Activated T-cell treated with anti-CD3 and anti-CD28 coated beads, Interleukin-2, amount 50 U/mL, for 24 hours (primary cell): ENCODE data around the gene OR14I1.

Source experiments
- DNase-seq: peaks from one replicate; pipeline ENCODE4 v3.0.0-alpha.2; 2020
- H3K27ac Mint-ChIP-seq: 2 replicates; pipeline ENCODE4 v1.8.0; 2020; ENCODE audit warnings: mild to moderate bottlenecking, mixed read lengths
- H3K27me3 Mint-ChIP-seq: 2 replicates; pipeline ENCODE4 v1.8.0; 2020; ENCODE audit warnings: mixed read lengths
- H3K36me3 Mint-ChIP-seq: 2 replicates; pipeline ENCODE4 v1.8.0; 2020; ENCODE audit warnings: low read depth, mixed read lengths
- H3K4me1 Mint-ChIP-seq: 2 replicates; pipeline ENCODE4 v1.8.0; 2020; ENCODE audit warnings: low read depth, mixed read lengths
- H3K4me3 Mint-ChIP-seq: 2 replicates; pipeline ENCODE4 v1.8.0; 2020; ENCODE audit warnings: mild to moderate bottlenecking, moderate library complexity, mixed read lengths
- H3K9me3 Mint-ChIP-seq: 2 replicates; pipeline ENCODE4 v1.8.0; 2020; ENCODE audit warnings: mixed read lengths

The OR14I1 gene

DNA sequence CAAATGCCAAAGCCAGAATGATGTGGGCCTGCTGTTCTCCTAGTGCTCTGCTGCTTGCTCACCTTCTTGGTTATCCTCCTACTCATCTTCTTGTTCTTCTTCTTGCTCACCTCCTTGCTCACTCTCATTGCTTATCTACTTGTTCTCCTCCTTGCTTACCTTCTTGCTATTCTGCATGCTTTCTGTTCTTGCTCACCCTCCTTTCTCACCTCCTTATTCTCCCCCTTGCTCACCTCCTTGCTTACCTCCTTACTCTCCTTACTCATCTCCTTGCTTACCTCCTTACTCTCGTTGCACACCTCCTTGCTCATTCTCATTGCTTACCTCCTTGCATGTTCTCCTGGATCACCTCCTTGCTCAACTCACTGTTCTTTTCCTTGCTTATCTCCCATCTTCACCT lies at the start of gene OR14I1:
Gene OR14I1 (minus strand): TSS at position 53 of the 400 bp plus-strand sequence.
- peaks cover 7% of the 10 kb centered on the region for H3K27me3 Mint-ChIP-seq
- no peak for DNase-seq
- H3K36me3 Mint-ChIP-seq, result no peaks in the 10 kb centered on the region
- no peak within 1 kb of the TSS for H3K27ac Mint-ChIP-seq
- H3K4me1 Mint-ChIP-seq, result no peaks in the 10 kb centered on the region
- no peaks in the 10 kb centered on the region for H3K9me3 Mint-ChIP-seq
- H3K4me3 Mint-ChIP-seq, result no peak within 1 kb of the TSS

DNA sequence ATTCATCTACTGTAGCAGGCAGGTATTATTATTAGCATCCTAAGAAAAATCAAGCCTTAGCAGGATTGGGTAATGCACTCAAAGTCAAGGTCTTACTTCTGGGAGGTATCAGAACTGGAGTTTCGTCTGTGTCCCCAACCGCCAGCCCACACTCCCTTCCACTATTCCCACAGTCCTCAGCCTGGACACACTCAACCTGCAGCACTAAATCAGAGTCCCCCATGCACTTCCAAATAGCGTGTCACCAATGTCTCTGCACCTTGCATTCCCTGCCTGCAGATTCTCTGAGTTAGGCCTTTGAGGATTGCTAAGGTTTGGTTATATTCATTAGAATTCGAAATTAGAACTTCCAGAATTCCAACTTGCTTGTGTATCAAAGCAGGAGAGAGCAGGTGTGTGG lies 49.1 kb upstream of the OR14I1 start:
- H3K9me3 Mint-ChIP-seq, result no peaks in the 10 kb centered on the region
- H3K36me3 Mint-ChIP-seq, result no peaks in the 10 kb centered on the region
- no peaks in the 10 kb centered on the region for H3K27me3 Mint-ChIP-seq
- peaks cover 14% of the 10 kb centered on the region for H3K4me1 Mint-ChIP-seq
- DNase-seq, result no peak
- H3K4me3 Mint-ChIP-seq, result no peak overlapping the region
- no peak overlapping the region for H3K27ac Mint-ChIP-seq

DNA sequence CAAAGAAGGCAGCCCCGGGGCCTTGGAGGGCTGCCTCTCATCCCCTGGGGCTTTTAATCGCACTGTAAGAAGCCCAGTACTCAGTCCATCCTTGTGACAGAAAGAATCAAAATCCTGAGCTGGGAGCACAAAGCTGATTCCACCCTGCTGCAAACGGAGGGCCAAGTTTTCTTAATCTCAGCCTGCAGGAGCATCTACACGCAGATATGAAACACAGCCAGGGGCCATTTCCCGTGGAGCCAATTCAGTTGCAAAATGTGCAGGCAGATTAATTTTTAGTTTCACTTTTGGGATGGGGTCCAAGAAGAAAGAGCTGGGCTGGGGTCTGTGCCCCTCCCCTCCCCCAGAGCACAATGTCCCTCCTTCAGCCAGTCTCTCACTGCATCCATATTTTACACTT lies 48.6 kb upstream of the OR14I1 start:
- no peak overlapping the region for H3K27ac Mint-ChIP-seq
- peaks cover 14% of the 10 kb centered on the region for H3K4me1 Mint-ChIP-seq
- H3K9me3 Mint-ChIP-seq, result no peaks in the 10 kb centered on the region
- DNase-seq, result no peak
- H3K27me3 Mint-ChIP-seq, result no peaks in the 10 kb centered on the region
- no peaks in the 10 kb centered on the region for H3K36me3 Mint-ChIP-seq
- H3K4me3 Mint-ChIP-seq, result no peak overlapping the region

DNA sequence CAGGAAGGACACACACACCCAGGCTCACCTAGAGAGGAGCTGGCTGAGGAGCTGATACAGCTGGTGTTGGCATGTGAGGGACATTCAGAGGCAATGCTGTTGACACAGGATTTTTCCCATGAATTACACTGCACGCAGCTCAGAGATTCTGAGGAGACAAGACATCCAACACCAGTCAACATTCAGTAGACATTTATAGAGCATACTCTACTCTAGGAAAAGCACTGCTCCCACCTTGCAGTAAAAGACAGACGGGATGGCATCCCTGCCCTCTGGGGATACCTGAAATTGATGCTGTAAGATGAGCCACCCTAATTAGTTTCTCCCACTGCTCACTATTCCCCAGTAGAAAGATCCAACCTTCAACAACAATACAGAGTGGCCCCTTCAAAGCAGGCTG lies 47.9 kb upstream of the OR14I1 start:
- Mint-ChIP-seq H3K27ac (no peak overlapping the region), H3K4me1 (peaks cover 14% of the 10 kb centered on the region), H3K36me3 (no peaks in the 10 kb centered on the region), H3K9me3 (no peaks in the 10 kb centered on the region), H3K4me3 (no peak overlapping the region), H3K27me3 (no peaks in the 10 kb centered on the region)
- no peak for DNase-seq

DNA sequence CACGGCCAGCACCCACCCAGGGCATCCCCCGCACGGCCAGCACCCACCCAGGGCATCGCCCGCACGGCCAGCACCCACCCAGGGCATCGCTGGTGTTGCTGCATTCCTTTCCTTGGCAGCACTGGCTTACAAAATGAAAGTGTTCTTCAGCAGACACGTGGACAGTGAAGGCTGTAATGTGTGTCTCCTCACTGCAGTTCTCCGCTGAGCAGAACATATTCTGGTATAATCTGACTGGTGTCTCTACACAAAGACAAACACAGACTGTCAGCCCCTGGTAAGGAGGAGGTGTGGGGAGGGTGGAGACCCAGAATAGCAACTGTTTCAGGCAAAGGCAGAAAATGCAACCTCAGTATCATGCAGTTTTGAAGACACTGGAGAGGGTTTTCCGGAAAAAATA lies 45.6 kb upstream of the OR14I1 start:
- no peaks in the 10 kb centered on the region for H3K9me3 Mint-ChIP-seq
- H3K27ac Mint-ChIP-seq, result no peak overlapping the region
- DNase-seq, result no peak

DNA sequence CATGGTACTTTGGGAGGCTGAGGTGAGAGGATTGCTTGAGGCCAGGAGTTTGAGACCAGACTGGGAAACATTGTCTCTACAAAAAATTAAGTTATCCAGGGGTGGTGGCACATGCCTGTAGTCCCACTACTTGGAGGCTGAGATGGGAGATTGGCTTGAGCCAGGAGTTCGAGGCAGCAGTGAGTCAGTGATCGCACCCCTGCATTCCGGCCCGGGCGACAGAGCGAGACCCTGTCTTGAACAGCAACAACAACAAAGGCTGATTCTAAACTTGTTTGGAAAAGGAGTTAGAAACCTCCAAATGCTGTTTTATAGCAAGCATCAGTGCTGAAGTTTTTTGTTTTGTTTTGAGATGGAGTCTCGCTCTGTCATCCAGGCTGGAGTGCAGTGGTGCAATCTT lies 38.3 kb upstream of the OR14I1 start:
- no peaks in the 10 kb centered on the region for H3K4me1 Mint-ChIP-seq
- no peak overlapping the region for H3K27ac Mint-ChIP-seq
- H3K9me3 Mint-ChIP-seq, result no peaks in the 10 kb centered on the region
- DNase-seq, result no peak
- H3K4me3 Mint-ChIP-seq, result no peak overlapping the region
- no peaks in the 10 kb centered on the region for H3K36me3 Mint-ChIP-seq
- H3K27me3 Mint-ChIP-seq, result peaks cover 12% of the 10 kb centered on the region

More for the DNA sequence above, 45.6 kb upstream of the OR14I1 start:
- Mint-ChIP-seq H3K36me3 (no peaks in the 10 kb centered on the region), H3K27me3 (no peaks in the 10 kb centered on the region), H3K4me1 (peaks cover 14% of the 10 kb centered on the region), H3K4me3 (no peak overlapping the region)

DNA sequence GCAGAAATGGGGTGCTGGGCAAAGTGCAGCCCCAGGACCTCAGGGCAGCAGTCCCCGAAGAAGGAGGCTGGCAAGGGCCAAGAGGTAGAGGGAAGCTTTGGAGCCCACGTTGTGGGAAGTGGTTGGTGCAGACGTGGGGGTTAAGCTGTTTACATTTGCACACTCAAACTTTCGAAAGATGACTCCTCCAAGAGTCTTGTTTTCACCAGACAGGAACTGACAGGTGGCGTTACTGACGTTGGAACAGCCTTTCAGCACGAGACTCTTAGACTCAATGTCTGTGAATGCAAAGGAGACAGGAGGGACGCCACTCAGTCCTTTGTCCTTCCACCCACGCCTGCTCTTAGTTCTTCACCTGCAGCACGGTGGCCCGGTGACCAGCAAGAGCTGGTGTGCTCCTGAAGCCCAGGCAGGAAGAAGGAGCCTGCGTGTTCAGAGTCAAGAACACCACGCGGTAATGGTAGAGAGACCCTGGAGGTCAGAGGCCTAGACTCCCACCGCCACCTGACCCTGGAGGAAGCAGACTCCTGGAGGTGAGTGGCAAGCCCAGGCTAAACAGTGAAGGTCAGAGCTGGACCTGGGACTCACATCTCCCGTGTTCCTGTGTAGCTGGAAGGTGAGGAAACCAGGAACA lies 37.1 kb upstream of the OR14I1 start:
- H3K27me3 Mint-ChIP-seq, result peaks cover 17% of the 10 kb centered on the region
- no peak overlapping the region for H3K27ac Mint-ChIP-seq
- no peaks in the 10 kb centered on the region for H3K36me3 Mint-ChIP-seq
- no peak for DNase-seq
- H3K4me1 Mint-ChIP-seq, result no peaks in the 10 kb centered on the region
- H3K4me3 Mint-ChIP-seq, result no peak overlapping the region
- H3K9me3 Mint-ChIP-seq, result peaks cover 5% of the 10 kb centered on the region

DNA sequence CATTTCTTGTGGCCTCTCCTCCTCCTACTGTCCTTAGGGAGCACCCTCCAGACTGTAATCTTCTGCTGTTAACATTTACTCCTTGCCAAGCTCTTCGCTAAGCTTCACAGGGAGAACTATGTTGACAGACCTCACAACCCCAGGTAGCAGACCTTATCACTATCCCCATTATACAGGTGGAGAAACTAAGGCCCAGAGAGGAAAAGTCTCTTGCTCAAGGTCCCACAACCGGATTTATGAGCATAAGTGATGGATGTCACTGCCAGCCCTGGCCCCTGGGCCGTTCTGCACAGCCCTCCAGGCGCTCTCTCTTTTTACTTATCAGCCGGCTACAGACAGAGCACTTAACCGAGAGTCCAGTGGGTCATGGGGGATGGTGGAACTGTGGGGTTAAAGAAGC lies 34.9 kb upstream of the OR14I1 start:
- no peak for DNase-seq
- peaks cover 5% of the 10 kb centered on the region for H3K9me3 Mint-ChIP-seq
- no peak overlapping the region for H3K27ac Mint-ChIP-seq
- no peaks in the 10 kb centered on the region for H3K4me1 Mint-ChIP-seq
- H3K4me3 Mint-ChIP-seq, result no peak overlapping the region
- H3K27me3 Mint-ChIP-seq, result peaks cover 17% of the 10 kb centered on the region
- no peaks in the 10 kb centered on the region for H3K36me3 Mint-ChIP-seq

DNA sequence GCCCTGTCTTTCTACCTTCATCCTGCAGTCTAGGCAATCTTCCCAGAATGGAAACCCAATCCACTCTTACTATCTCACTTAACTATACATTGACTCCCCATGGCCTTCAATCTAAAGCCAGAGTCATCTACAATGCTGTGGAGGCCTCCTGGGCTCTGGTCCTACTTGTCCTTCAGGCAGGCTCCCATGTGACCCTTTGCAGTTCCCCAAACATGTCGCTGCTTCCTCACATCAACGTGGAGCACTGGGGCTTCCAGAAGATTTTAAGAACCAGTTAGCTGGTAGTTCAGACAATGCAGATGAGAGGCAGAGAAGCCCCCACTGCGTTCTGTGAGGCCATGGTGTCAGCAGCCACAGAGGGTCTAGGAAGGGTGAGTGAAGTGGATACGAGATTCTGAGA lies 34.4 kb upstream of the OR14I1 start:
- no peak for DNase-seq
- Mint-ChIP-seq H3K27me3 (peaks cover 17% of the 10 kb centered on the region), H3K4me1 (no peaks in the 10 kb centered on the region), H3K36me3 (no peaks in the 10 kb centered on the region), H3K4me3 (no peak overlapping the region), H3K9me3 (peaks cover 5% of the 10 kb centered on the region), H3K27ac (no peak overlapping the region)

DNA sequence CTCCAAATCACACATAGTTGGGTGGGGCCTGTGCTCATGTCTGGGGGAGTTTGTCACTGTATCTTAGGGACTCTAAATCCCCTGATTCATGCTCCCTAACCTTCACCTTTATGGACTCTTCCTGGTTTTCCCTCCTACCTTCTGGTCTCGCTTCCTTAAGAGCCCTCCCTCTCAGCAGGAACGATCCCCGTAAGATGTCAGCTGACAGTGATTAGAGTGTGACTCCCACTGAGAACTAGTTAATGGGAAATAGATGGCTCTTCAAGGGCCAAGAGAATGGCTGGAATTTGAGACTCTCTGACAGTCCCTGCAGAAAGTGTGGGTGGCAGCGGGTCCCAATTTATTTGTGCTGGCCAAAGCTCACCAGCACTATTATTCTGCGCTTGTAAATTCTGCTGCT lies 31.0 kb upstream of the OR14I1 start:
- Mint-ChIP-seq H3K9me3 (peaks cover 5% of the 10 kb centered on the region), H3K4me1 (no peaks in the 10 kb centered on the region), H3K4me3 (no peak overlapping the region), H3K27me3 (peaks cover 15% of the 10 kb centered on the region), H3K36me3 (no peaks in the 10 kb centered on the region), H3K27ac (no peak overlapping the region)
- no peak for DNase-seq

DNA sequence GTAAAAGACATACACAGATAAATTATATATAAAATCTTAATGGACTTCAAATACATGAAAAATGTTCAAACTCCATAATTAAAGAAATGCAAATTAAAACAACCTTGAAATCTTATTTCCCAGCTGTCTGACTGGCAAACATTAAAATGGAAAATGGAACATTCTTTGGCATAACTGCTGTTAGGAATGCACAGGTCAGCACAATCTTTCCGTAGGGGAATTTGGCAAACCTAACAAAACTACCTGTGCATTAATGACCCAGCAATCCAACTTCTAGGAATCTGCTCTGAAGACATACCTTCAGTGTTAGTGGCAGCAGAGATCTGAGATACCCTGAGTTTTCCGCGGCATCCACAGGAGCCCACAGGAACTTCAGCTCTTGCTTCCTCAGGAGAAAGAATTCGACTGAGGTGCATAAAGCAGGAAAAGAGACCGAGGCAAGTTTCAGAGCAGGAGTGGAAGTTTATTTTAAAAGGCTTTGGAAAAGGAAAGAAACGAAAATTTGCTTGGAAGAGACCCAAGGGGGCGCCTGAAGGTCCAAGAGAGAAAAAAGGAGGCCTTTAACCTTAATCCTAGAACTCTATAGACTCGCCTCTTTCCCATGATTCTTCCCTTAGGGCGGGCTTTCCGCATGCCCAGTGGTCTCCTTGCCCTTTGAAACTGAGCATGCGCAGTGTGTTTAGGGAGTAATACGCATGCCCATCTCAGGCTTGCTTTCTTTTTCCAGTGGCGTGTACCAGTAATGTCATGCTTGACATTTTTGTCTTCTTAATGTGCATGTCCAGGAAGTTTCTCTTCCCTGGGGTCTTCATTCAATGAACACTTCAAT lies 28.2 kb upstream of the OR14I1 start:
- no peaks in the 10 kb centered on the region for H3K36me3 Mint-ChIP-seq
- no peak overlapping the region for H3K27ac Mint-ChIP-seq
- peaks cover 5% of the 10 kb centered on the region for H3K27me3 Mint-ChIP-seq
- no peak for DNase-seq
- H3K4me1 Mint-ChIP-seq, result no peaks in the 10 kb centered on the region
- H3K4me3 Mint-ChIP-seq, result no peak overlapping the region
- peaks cover 5% of the 10 kb centered on the region for H3K9me3 Mint-ChIP-seq

DNA sequence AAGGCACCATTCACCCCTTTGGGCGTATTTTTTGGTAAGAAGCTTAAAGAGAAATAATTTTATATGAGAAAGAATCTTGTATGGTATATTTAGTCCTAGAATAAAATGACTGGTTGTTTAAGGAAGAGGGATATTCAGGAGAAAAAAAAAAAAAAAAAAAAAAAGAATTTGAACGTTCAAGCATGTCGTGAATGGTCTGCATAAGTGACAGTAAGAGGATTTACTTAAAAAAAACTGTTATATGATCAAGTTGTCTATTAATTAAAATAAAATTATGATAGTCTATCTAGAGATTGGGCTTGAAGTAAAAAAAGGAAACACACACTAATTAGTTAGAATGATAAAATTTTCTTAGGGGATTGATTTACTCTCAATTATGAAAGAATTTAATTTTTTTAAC lies 11.7 kb upstream of the OR14I1 start:
- peaks cover 23% of the 10 kb centered on the region for H3K27me3 Mint-ChIP-seq
- no peak for DNase-seq
- H3K27ac Mint-ChIP-seq, result no peak overlapping the region
- H3K36me3 Mint-ChIP-seq, result no peaks in the 10 kb centered on the region
- peaks cover 14% of the 10 kb centered on the region for H3K9me3 Mint-ChIP-seq
- H3K4me1 Mint-ChIP-seq, result no peaks in the 10 kb centered on the region
- H3K4me3 Mint-ChIP-seq, result no peak overlapping the region

DNA sequence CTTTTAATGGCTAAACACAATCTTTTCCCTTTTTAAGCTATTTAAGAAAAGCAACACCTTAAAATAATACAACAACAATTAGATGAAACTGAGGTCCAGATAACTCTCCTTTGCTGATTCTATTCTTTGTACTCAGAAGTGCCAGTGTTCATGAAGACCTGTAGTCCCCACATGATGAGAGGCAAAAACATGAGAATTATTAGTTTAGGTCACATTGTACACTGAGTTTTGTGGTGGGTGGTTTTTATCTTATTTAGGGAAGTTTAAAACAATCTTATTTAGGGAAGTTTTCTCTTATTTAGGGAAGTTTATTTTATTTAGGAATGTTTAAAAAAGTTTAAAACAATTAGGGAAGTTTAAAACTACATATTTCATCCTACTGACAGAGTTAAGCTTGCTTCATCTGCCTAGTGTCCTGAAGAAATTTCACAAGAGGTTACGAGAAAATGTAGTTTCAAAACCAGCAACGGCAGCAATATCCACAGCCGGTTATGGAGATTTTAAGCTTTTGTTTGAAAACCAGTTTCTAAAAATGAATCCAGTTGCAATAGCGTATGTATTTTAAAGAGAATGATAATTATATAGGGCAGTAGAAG lies 7.8 kb upstream of the OR14I1 start:
- Mint-ChIP-seq H3K9me3 (peaks cover 11% of the 10 kb centered on the region), H3K27me3 (peaks cover 30% of the 10 kb centered on the region), H3K4me3 (no peak overlapping the region), H3K36me3 (no peaks in the 10 kb centered on the region), H3K27ac (no peak overlapping the region), H3K4me1 (no peaks in the 10 kb centered on the region)
- no peak for DNase-seq

DNA sequence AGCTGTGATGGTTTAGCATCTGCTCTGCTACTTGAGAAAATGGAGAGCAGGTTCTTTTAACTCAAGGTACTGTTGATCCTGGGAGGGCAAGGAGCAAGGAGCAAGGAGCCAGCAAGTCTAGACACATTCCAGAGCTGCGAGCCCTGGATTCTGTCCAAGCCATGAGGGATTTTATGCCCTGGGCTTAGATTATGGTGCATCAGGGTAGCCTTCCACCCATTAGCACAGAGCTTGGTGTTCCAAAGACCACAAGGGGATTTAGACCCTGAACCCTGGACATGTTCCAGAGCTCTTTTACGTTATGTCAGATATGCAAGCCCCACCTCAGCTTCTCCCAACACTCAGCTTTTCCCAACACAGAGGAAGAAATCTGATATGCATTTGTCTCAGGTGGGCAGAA lies 2.0 kb upstream of the OR14I1 start:
- DNase-seq, result no peak
- Mint-ChIP-seq H3K9me3 (no peaks in the 10 kb centered on the region), H3K4me1 (no peaks in the 10 kb centered on the region), H3K36me3 (no peaks in the 10 kb centered on the region), H3K4me3 (no peak overlapping the region), H3K27ac (no peak overlapping the region), H3K27me3 (peaks cover 13% of the 10 kb centered on the region)

DNA sequence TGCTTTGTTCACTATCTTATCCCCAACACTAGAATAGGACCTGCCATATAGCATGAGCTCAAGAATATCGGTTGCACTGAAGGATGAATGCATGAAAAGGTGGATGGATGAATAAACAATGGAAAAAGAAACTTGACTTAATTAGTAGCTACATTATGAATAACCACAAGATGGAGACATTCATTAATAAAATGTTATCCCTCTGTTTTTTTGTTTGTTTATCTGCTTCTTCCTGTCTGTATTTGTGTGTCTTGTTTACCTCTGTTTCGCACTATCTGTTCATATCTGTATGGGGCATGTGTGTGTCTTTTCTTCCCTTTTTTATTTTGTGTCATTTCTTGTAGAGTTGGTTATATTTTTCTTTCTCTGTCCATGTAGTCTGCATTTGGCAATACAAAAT lies 1.1 kb upstream of the OR14I1 start:
- H3K4me3 Mint-ChIP-seq, result no peak overlapping the region
- no peak overlapping the region for H3K27ac Mint-ChIP-seq
- no peaks in the 10 kb centered on the region for H3K9me3 Mint-ChIP-seq
- H3K4me1 Mint-ChIP-seq, result no peaks in the 10 kb centered on the region
- peaks cover 12% of the 10 kb centered on the region for H3K27me3 Mint-ChIP-seq
- no peaks in the 10 kb centered on the region for H3K36me3 Mint-ChIP-seq
- DNase-seq, result no peak
